Fibroblast of pulmonary artery (primary cell): Measurements from ENCODE around the gene ADAP1.
A peak's percentile ranks its signal among the peaks of the same experiment; 100 is the strongest.

Experiments used
- DNase-seq: peaks from one replicate; pipeline ENCODE4 v3.0.0-alpha.2; 2010; ENCODE audit warnings: low read depth
- H3K4me3 ChIP-seq: replicated peaks from 2 replicates; pipeline ENCODE4 v1.5.1; 2011; ENCODE audit warnings: low read depth, mild to moderate bottlenecking, control low read depth, low read length, moderate library complexity
- CTCF ChIP-seq: IDR thresholded peaks from 2 replicates; pipeline ENCODE4 v1.5.1; 2011; ENCODE audit warnings: mild to moderate bottlenecking, control low read depth, low read length, inconsistent platforms; ENCODE audit errors: missing control alignments

Gene ADAP1

GRCh38 chr7:871900-872537, 82.5 kb downstream of the ADAP1 start:
- TF ChIP-seq CTCF: no peak
- H3K4me3 ChIP-seq: no peak overlapping the region
- no peak for DNase-seq

- no peak for TF ChIP-seq CTCF
- no peak overlapping the region for H3K4me3 ChIP-seq
- no peak for DNase-seq
Measured at GRCh38 chr7:869348-869747, 85.1 kb downstream of the ADAP1 start.

DNA sequence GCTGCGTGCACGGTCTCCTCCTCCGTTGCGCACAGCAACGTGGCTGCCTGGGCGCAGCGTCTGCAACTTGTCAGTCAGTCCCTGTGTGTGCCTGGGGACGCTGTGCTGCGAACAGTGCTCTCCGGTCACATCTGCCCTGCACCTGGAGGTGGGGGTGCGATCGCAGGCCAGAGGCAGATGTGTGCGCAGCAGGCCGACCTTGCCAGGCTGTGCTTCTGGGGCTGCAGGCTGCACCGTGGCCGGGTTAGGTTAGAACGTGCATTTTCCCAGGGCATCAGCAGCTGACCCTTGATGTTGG, 86.3 kb downstream of the ADAP1 start:
- no peak overlapping the region for H3K4me3 ChIP-seq
- TF ChIP-seq CTCF: no peak
- no peak for DNase-seq

GRCh38 chr7:867406-868188, 86.9 kb downstream of the ADAP1 start:
- H3K4me3 ChIP-seq: no peak overlapping the region
- peak; percentile 38 for DNase-seq
- no peak for TF ChIP-seq CTCF

- H3K4me3 ChIP-seq: no peak overlapping the region
- peak; percentile 51 for DNase-seq
Measured at GRCh38 chr7:867001-867405, 87.5 kb downstream of the ADAP1 start.

DNA sequence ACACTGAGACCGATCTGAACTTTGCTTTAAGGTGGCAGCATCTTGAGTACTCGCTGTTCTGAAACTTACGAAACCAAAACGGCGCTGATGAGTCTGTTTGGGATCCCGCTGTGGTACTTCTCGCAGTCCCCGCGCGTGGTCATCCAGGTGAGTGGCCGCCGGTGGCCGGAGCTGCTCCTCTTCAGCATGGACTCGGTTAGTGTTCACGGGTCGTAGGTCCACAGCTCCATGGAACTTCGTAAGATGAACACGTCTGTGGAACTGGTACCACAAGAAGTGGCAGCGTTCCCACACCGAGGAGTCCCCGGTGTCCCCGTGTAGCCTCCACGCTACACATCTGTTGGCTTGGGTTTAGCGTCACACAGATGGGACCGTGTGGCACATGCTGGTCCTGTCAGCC, 88.6 kb downstream of the ADAP1 start:
- no peak for DNase-seq
- no peak for TF ChIP-seq CTCF
- H3K4me3 ChIP-seq: no peak overlapping the region

More at GRCh38 chr7:867001-867405, 87.5 kb downstream of the ADAP1 start:
- no peak for TF ChIP-seq CTCF

GRCh38 chr7:863106-863505, 91.4 kb downstream of the ADAP1 start:
- no peak for DNase-seq
- H3K4me3 ChIP-seq: no peak overlapping the region
- TF ChIP-seq CTCF: no peak
